ENCODE measurements around the gene CUL7. TPM values are rescaled to one million over a fixed set of nuclear protein-coding genes. Genes with fewer than 3 reads are reported as not detected.

CUL7 gene
- total and polyA plus RNA-seq, 9 of the 15 experiments (the other 6 are each of a cell fraction or from before 2014, with no cell fraction given), result 0.44 to 20.1 (median 8.6) TPM

- ChIA-PET POLR2A (interaction anchor here (0.5 to 2.4 kb wide), 13 partner anchors 10 to 806 kb away, joined by 3 to 10 read pairs (median 4); partner anchors contain the start of genes KLHDC3, MEA1 and PPP2R5D), CTCF (ENCODE audit: low intra/inter-chr PET ratio) (interaction anchor here (0.5 to 0.6 kb wide), 2 partner anchors 76 to 112 kb away, joined by 3 read pairs; no protein-coding TSS in a partner anchor)
- H3K9ac ChIP-seq (ENCODE audit: insufficient read depth in 1 of 2, low read depth in 2 of 2, low read length in 2 of 2), result peak within 1 kb of the TSS; percentile 96 to 97
- H3K4me3 ChIP-seq, result peak within 1 kb of the TSS; percentile 88
- H3K27ac ChIP-seq (ENCODE audit: extremely low read depth, low read depth, low read length), result peak within 1 kb of the TSS; percentile 96
- in situ Hi-C loops (cut with MboI) (no loop called here), intact Hi-C loops (cut with micrococcal nuclease) (loop anchor here (2.0 kb wide), 1 partner anchor 45 kb away; the partner anchor contains the start of gene KLHDC3)
- WGBS (ENCODE audit: insufficient coverage, low coverage, missing lambda C conversion rate), result under 1% methylated on average over 61 of the region's 64 CpGs
- BruUV-seq (replicated peaks), result no TSS peak
- H4K20me1 ChIP-seq (replicated peaks; ENCODE audit: control insufficient read depth, insufficient read depth, low read length), result no peaks in the 10 kb centered on the region
- FAIRE-seq (peak; percentile 100), ATAC-seq (peak; percentile 97), DNase-seq (ENCODE audit: extremely low read depth in 1 of 4, low spot score in 3 of 4) (peak; percentile 99 to 100 (median 100))
- H3K9me3 ChIP-seq (replicated peaks; ENCODE audit: control insufficient read depth, insufficient read depth, low read depth, low read length), result no peaks in the 10 kb centered on the region
- peaks cover 43% of the 10 kb centered on the region for H3K36me3 ChIP-seq (ENCODE audit: control insufficient read depth, insufficient read depth, low read length)
- H3K4me1 ChIP-seq (replicated peaks in 1 of 2; ENCODE audit: control insufficient read depth in 2 of 2, insufficient read depth in 2 of 2, low read length in 2 of 2), result peaks cover 15 to 18% of the 10 kb centered on the region in 2 experiments
- no peaks in the 10 kb centered on the region for H3K9me1 ChIP-seq (ENCODE audit: control insufficient read depth, insufficient read depth, low read length)
- H3K27me3 ChIP-seq (ENCODE audit: control insufficient read depth in 2 of 2, insufficient read depth in 2 of 2, low read length in 2 of 2), result no peaks in the 10 kb centered on the region
- H3K79me2 ChIP-seq (ENCODE audit: control insufficient read depth, insufficient read depth, low read length), result peaks cover 21% of the 10 kb centered on the region
- H2AFZ ChIP-seq (ENCODE audit: low read depth, low read length), result peak within 1 kb of the TSS; percentile 98
- peak within 1 kb of the TSS; percentile 96 for H3K4me2 ChIP-seq (ENCODE audit: insufficient read depth, low read length)
- TF ChIP-seq ZNF655 (CRISPR knock-in tag; IDR thresholded peaks at IDR 0.05) (no peak), SMARCE1 (IDR thresholded peaks at IDR 0.05) (peak; percentile 46), TCF7L2 (IDR thresholded peaks at IDR 0.05; ENCODE audit: low read depth, low read length) (no peak), MAFG (tag; conservative IDR thresholded peaks at IDR 0.05) (no peak), NFYB (IDR thresholded peaks at IDR 0.05; ENCODE audit: extremely low read depth, insufficient read length) (peak; percentile 42), ZNF217 (CRISPR knock-in tag; IDR thresholded peaks at IDR 0.05) (no peak), GMEB1 (CRISPR knock-in tag; IDR thresholded peaks at IDR 0.05) (peak; percentile 69), KLF16 (IDR thresholded peaks at IDR 0.05) (no peak), BACH1 (tag; IDR thresholded peaks at IDR 0.05) (no peak), C11orf30 (IDR thresholded peaks at IDR 0.05; ENCODE audit: low read depth) (peak; percentile 99), HNRNPLL (IDR thresholded peaks at IDR 0.05; ENCODE audit: low read depth, low read length, poor library complexity, severe bottlenecking) (peak; percentile 74), RBBP5 (IDR thresholded peaks at IDR 0.05; ENCODE audit: borderline replicate concordance, insufficient read depth, low read length, poor library complexity, severe bottlenecking) (peak; percentile 74), RFX7 (CRISPR knock-in tag; IDR thresholded peaks at IDR 0.05) (no peak), ZNF589 (CRISPR knock-in tag; IDR thresholded peaks at IDR 0.05; ENCODE audit: low read depth) (no peak), NR2C2 (CRISPR knock-in tag; IDR thresholded peaks at IDR 0.05) (no peak; the same call in 1 of the 2 replicates), NR2C2 (tag; IDR thresholded peaks at IDR 0.05) (peak; percentile 93), ZNF436 (CRISPR knock-in tag; IDR thresholded peaks at IDR 0.05) (no peak)
Observed at GRCh38 chr6:43059168-43060033, 5.8 kb upstream of the CUL7 start, which contains the start of the genes KLC4 and MRPL2. KLC4 (plus strand) TSS chr6:43059631; CDS start chr6:43061336, 1,705 bp downstream. MRPL2 (minus strand) TSS chr6:43059434; CDS start chr6:43059381, 53 bp downstream.
